OCI-LY3 (cell line): Measurements from ENCODE around the gene DPEP2.

Experiments
- H2AFZ ChIP-seq: fragments of 200-600, 300-600 bp; shearing (Covaris generic); 2 replicates; pipeline ENCODE4 v1.6.0; 2014; ENCODE audit warnings: antibody characterized with exemption, low read depth, low read length
- H3K27ac ChIP-seq: fragments of 200-600, 300-600 bp; sonication (generic); 2 replicates; pipeline ENCODE4 v1.5.1; 2014; ENCODE audit warnings: mild to moderate bottlenecking, low read length, moderate library complexity, mixed read lengths
- H3K27me3 ChIP-seq: fragments of 200-600, 300-600 bp; sonication (generic); 2 replicates; pipeline ENCODE4 v1.6.1; 2014; ENCODE audit warnings: low read depth, low read length, mixed read lengths
- H3K36me3 ChIP-seq: fragments of 200-600, 300-600 bp; sonication (generic); replicated peaks from 2 replicates; pipeline ENCODE3; 2014; ENCODE audit warnings: low read depth, low read length, mixed read lengths
- H3K4me1 ChIP-seq: fragments of 300-600, 200-600 bp; sonication (generic); 2 replicates; pipeline ENCODE4 v1.6.1; 2014; ENCODE audit warnings: low read length, mixed read lengths
- H3K4me2 ChIP-seq: fragments of 200-600, 300-600 bp; sonication (generic); 2 replicates; pipeline ENCODE4 v1.6.1; 2014; ENCODE audit warnings: low read length, mixed read lengths
- H3K4me3 ChIP-seq: fragments of 300-600, 200-600 bp; sonication (generic); 2 replicates; pipeline ENCODE4 v1.5.1; 2014; ENCODE audit warnings: antibody characterized with exemption, mild to moderate bottlenecking, low read length, moderate library complexity
- H3K79me2 ChIP-seq: fragments of 300-600, 200-600 bp; shearing (Covaris generic); 2 replicates; pipeline ENCODE4 v1.6.1; 2014; ENCODE audit warnings: mild to moderate bottlenecking, low read length, mixed read lengths
- H3K9ac ChIP-seq: fragments of 300-600, 200-600 bp; shearing (Covaris generic); 2 replicates; pipeline ENCODE4 v1.6.0; 2014; ENCODE audit warnings: mild to moderate bottlenecking, low read length, moderate library complexity
- H3K9me3 ChIP-seq: fragments of 200-600, 300-600 bp; shearing (Covaris generic); 2 replicates; pipeline ENCODE4 v1.6.1; 2014; ENCODE audit warnings: low read length, mixed read lengths; ENCODE audit not compliant: insufficient read depth
- H4K20me1 ChIP-seq: fragments of 200-600, 300-600 bp; sonication (generic); 2 replicates; pipeline ENCODE4 v1.6.1; 2016; ENCODE audit warnings: low read length, mixed read lengths; ENCODE audit not compliant: insufficient read depth
- EZH2phosphoT487 ChIP-seq: fragments of 200-600 bp; shearing (Covaris generic); IDR thresholded peaks from 2 replicates; pipeline ENCODE4 v1.6.1; 2018; ENCODE audit warnings: antibody characterized with exemption, mixed run types, low read depth
- TF ChIP-seq, protein P1 (sequence below): fragments of 200-600, 300-600 bp; sonication (generic); IDR thresholded peaks from 2 replicates; pipeline ENCODE4 v1.5.1; 2014; ENCODE audit warnings: antibody characterized with exemption, low read length, low read depth

Gene DPEP2

GRCh38 chr16:67990018-67990386 lies 9.3 kb downstream of the DPEP2 start:
- peak overlapping the region; percentile 38 for H3K4me2 ChIP-seq
- TF ChIP-seq EZH2phosphoT487 = no peak
- TF ChIP-seq, protein P1, sequence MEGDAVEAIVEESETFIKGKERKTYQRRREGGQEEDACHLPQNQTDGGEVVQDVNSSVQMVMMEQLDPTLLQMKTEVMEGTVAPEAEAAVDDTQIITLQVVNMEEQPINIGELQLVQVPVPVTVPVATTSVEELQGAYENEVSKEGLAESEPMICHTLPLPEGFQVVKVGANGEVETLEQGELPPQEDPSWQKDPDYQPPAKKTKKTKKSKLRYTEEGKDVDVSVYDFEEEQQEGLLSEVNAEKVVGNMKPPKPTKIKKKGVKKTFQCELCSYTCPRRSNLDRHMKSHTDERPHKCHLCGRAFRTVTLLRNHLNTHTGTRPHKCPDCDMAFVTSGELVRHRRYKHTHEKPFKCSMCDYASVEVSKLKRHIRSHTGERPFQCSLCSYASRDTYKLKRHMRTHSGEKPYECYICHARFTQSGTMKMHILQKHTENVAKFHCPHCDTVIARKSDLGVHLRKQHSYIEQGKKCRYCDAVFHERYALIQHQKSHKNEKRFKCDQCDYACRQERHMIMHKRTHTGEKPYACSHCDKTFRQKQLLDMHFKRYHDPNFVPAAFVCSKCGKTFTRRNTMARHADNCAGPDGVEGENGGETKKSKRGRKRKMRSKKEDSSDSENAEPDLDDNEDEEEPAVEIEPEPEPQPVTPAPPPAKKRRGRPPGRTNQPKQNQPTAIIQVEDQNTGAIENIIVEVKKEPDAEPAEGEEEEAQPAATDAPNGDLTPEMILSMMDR = no peak
- peak overlapping the region; percentile 26; the same call in 1 of the 2 replicates for H2AFZ ChIP-seq
- H3K27ac ChIP-seq = peak overlapping the region; percentile 33
- no peak overlapping the region for H3K4me3 ChIP-seq
- H3K36me3 ChIP-seq = no peaks in the 10 kb centered on the region
- H4K20me1 ChIP-seq = no peaks in the 10 kb centered on the region
- H3K9ac ChIP-seq = no peak overlapping the region
- H3K79me2 ChIP-seq = no peaks in the 10 kb centered on the region
- H3K27me3 ChIP-seq = no peaks in the 10 kb centered on the region
- peaks cover 51% of the 10 kb centered on the region for H3K4me1 ChIP-seq
- no peaks in the 10 kb centered on the region for H3K9me3 ChIP-seq

DNA sequence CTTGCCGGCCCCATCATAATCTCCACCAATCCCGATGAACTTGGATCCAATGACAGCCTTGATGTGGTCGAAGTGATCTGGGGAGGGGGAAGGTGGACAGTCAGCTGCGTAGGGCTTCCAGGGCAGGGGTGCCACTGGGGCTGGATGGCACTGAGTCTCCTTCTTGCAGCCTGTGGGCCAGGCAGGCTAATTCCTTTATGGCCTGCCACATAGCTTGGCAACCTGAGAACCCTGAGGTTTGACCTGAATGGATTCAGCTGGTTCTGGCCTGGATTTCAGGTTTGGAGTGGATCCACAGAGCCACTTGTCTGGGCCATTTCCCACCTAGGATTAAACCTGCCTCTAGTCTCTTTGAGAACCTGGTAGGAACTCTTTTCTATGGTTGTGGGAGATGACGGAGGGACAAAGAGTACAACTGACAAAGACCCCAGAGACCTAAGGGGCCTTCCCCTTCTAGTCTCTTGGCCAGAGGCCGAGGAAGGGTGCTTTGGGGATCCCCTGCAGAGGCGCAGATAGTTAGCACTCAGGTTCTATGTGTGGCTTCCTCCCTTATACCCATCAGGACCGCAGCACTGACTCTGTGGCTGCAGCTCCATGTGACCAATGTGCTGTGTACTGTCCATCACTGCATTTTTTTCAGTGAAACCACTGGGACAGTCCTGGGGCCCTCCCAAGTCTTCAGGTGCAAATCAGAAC lies 9.8 kb downstream of the DPEP2 start:
- Histone ChIP-seq H2AFZ (peak overlapping the region; percentile 26; the same call in 1 of the 2 replicates), H3K4me3 (no peak overlapping the region), H3K36me3 (no peaks in the 10 kb centered on the region), H3K4me2 (peak overlapping the region; percentile 38), H4K20me1 (no peaks in the 10 kb centered on the region), H3K9me3 (no peaks in the 10 kb centered on the region), H3K9ac (peak overlapping the region; percentile 1; the same call in 1 of the 2 replicates), H3K27ac (peak overlapping the region; percentile 33), H3K4me1 (peaks cover 56% of the 10 kb centered on the region), H3K79me2 (no peaks in the 10 kb centered on the region), H3K27me3 (no peaks in the 10 kb centered on the region)
- TF ChIP-seq, protein P1 = no peak

- Histone ChIP-seq H3K4me3 (no peak overlapping the region), H3K4me1 (peaks cover 60% of the 10 kb centered on the region), H3K27ac (no peak overlapping the region), H3K9ac (no peak overlapping the region), H3K36me3 (no peaks in the 10 kb centered on the region), H4K20me1 (no peaks in the 10 kb centered on the region), H3K9me3 (no peaks in the 10 kb centered on the region), H2AFZ (no peak overlapping the region), H3K79me2 (no peaks in the 10 kb centered on the region), H3K4me2 (no peak overlapping the region), H3K27me3 (no peaks in the 10 kb centered on the region)
- TF ChIP-seq EZH2phosphoT487 = no peak
- TF ChIP-seq, protein P1 = no peak
Measured at GRCh38 chr16:67988675-67989074, 10.6 kb downstream of the DPEP2 start.

DNA sequence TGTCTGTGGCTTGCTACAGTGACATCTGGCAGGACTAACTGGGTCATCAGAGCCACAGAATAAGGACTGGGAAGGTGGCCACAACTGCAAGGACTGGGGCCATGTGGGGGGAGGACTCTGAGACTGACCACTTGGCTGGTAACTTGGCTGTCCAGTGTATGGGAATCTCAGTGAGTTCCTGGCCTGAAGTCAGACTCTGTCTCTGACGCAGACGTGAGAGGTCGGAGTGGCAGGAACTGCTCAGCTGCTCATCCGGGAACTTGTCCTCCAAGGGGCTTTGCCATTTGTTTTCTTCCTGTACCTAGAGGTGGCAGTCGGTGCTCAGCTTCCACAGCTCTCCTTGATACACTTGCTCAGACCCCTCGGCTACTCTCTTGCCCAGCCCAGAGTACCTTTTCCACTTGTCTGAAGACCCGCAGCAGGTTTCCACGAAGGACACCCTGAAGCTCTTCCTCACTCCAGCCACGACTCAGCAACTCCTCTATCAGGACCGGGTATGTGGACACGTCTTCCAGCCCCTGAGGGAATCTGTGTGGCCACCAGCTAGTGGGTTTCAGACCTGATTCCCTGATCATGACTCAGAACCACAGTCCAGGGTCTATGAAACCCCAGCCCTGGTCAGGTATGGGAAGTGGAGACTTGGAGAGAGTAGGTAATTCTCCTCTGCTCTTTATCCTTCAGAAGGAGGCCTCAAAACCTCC lies 11.7 kb downstream of the DPEP2 start:
- TF ChIP-seq EZH2phosphoT487 = no peak
- TF ChIP-seq, protein P1 = no peak
- H2AFZ ChIP-seq = no peak overlapping the region
- no peaks in the 10 kb centered on the region for H4K20me1 ChIP-seq
- no peaks in the 10 kb centered on the region for H3K79me2 ChIP-seq
- H3K4me1 ChIP-seq = peaks cover 54% of the 10 kb centered on the region
- H3K9me3 ChIP-seq = no peaks in the 10 kb centered on the region
- H3K4me3 ChIP-seq = no peak overlapping the region
- no peaks in the 10 kb centered on the region for H3K27me3 ChIP-seq
- H3K36me3 ChIP-seq = no peaks in the 10 kb centered on the region
- no peak overlapping the region for H3K4me2 ChIP-seq
- H3K9ac ChIP-seq = no peak overlapping the region
- no peak overlapping the region for H3K27ac ChIP-seq
